ENCODE results near the gene NPAS3. TPM values are rescaled to one million over a fixed set of nuclear protein-coding genes. Genes with fewer than 3 reads are reported as not detected.
"Not testable (repeated sequence)": the region's sequence is repeated elsewhere in the genome, so short reads cannot be mapped to it uniquely, and the experiment has no call there.

Gene NPAS3
- total and polyA plus RNA-seq, 2 donors (not counting 3 experiments of a cell fraction or from before 2014, with no cell fraction given): 0.10 to 0.13 TPM

GRCh38 chr14:33085799-33086198 lies 147.1 kb downstream of the NPAS3 start:
- no TSS peak for BruUV-seq (replicated peaks)
- H3K4me2 ChIP-seq (ENCODE audit: insufficient read depth, low read length): no peak overlapping the region
- ChIA-PET POLR2A (no interaction called here), CTCF (no interaction called here)
- no peaks in the 10 kb centered on the region for H3K27me3 ChIP-seq (ENCODE audit: control insufficient read depth in 2 of 2, insufficient read depth in 2 of 2, low read length in 2 of 2)
- H3K36me3 ChIP-seq (ENCODE audit: control insufficient read depth in 2 of 2, extremely low read depth in 1 of 2, insufficient read depth in 2 of 2, low read length in 2 of 2): no peaks in the 10 kb centered on the region
- FAIRE-seq (no peak), DNase-seq (ENCODE audit: low read depth, low spot score) (no peak)
- dilution Hi-C loops (cut with MboI; ENCODE audit: extremely low pct_ligation_motif_present, low sequenced_read_pairs) (no loop called here), intact Hi-C loops (cut with micrococcal nuclease) (no loop called here)
- H3K9ac ChIP-seq (replicated peaks; ENCODE audit: extremely low read depth, insufficient read depth, low read length): no peak overlapping the region
- TF ChIP-seq POLR2A (IDR thresholded peaks at IDR 0.05; ENCODE audit: low read depth, low read length): no peak
- TF ChIP-seq POLR2AphosphoS5 (IDR thresholded peaks at IDR 0.05; ENCODE audit: insufficient read depth, low read depth, low read length): no peak
- TF ChIP-seq, protein P1, sequence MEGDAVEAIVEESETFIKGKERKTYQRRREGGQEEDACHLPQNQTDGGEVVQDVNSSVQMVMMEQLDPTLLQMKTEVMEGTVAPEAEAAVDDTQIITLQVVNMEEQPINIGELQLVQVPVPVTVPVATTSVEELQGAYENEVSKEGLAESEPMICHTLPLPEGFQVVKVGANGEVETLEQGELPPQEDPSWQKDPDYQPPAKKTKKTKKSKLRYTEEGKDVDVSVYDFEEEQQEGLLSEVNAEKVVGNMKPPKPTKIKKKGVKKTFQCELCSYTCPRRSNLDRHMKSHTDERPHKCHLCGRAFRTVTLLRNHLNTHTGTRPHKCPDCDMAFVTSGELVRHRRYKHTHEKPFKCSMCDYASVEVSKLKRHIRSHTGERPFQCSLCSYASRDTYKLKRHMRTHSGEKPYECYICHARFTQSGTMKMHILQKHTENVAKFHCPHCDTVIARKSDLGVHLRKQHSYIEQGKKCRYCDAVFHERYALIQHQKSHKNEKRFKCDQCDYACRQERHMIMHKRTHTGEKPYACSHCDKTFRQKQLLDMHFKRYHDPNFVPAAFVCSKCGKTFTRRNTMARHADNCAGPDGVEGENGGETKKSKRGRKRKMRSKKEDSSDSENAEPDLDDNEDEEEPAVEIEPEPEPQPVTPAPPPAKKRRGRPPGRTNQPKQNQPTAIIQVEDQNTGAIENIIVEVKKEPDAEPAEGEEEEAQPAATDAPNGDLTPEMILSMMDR (IDR thresholded peaks at IDR 0.05; ENCODE audit: extremely low read depth in 1 of 2, insufficient read depth in 1 of 2, low read depth in 1 of 2, low read length in 2 of 2): no peak
- no peak for TF ChIP-seq FOS (IDR thresholded peaks at IDR 0.05; ENCODE audit: borderline replicate concordance, insufficient read depth, low read length)
- TF ChIP-seq EZH2 (IDR thresholded peaks at IDR 0.05; ENCODE audit: borderline replicate concordance, low read depth, low read length, severe bottlenecking): no peak
- no peak for TF ChIP-seq GATA2 (IDR thresholded peaks at IDR 0.05; ENCODE audit: insufficient read depth, insufficient read length, low read depth, low read length)
- TF ChIP-seq JUN (IDR thresholded peaks at IDR 0.05; ENCODE audit: borderline replicate concordance, insufficient read depth, insufficient read length, low read depth): no peak
- H3K9me3 ChIP-seq (replicated peaks; ENCODE audit: control insufficient read depth, insufficient read depth, low read length): no peaks in the 10 kb centered on the region
- H3K4me1 ChIP-seq (ENCODE audit: control insufficient read depth, extremely low read depth, insufficient read depth, low read length): no peaks in the 10 kb centered on the region
- no peaks in the 10 kb centered on the region for H3K79me2 ChIP-seq (ENCODE audit: control insufficient read depth, insufficient read depth, low read length)
- no peak overlapping the region for H3K4me3 ChIP-seq (replicated peaks in 1 of 3; ENCODE audit: insufficient read depth in 1 of 3, low read depth in 1 of 3, low read length in 3 of 3)
- no peaks in the 10 kb centered on the region for H4K20me1 ChIP-seq (replicated peaks; ENCODE audit: control insufficient read depth, extremely low read depth, insufficient read depth, low read length)
- H2AFZ ChIP-seq (ENCODE audit: low read depth, low read length): no peak overlapping the region
- no peak overlapping the region for H3K27ac ChIP-seq (ENCODE audit: insufficient read depth, low read depth, low read length)
- no peaks in the 10 kb centered on the region for H3K9me1 ChIP-seq (replicated peaks; ENCODE audit: control insufficient read depth, extremely low read depth, insufficient read depth, low read length)

GRCh38 chr14:33088274-33088673 lies 149.6 kb downstream of the NPAS3 start:
- CTCF ChIA-PET; dilution Hi-C loops (cut with MboI; ENCODE audit: extremely low pct_ligation_motif_present, low sequenced_read_pairs); H3K4me2 ChIP-seq (ENCODE audit: insufficient read depth, low read length); H3K27me3 ChIP-seq (ENCODE audit: control insufficient read depth in 2 of 2, insufficient read depth in 2 of 2, low read length in 2 of 2); DNase-seq (ENCODE audit: low read depth, low spot score); intact Hi-C loops (cut with micrococcal nuclease); POLR2A ChIA-PET; H3K9ac ChIP-seq (replicated peaks; ENCODE audit: extremely low read depth, insufficient read depth, low read length); H3K27ac ChIP-seq (ENCODE audit: insufficient read depth, low read depth, low read length); H4K20me1 ChIP-seq (replicated peaks; ENCODE audit: control insufficient read depth, extremely low read depth, insufficient read depth, low read length); H3K4me1 ChIP-seq (ENCODE audit: control insufficient read depth, extremely low read depth, insufficient read depth, low read length); BruUV-seq (replicated peaks); H3K36me3 ChIP-seq (ENCODE audit: control insufficient read depth in 2 of 2, extremely low read depth in 1 of 2, insufficient read depth in 2 of 2, low read length in 2 of 2); H3K9me3 ChIP-seq (replicated peaks; ENCODE audit: control insufficient read depth, insufficient read depth, low read length); H3K4me3 ChIP-seq (replicated peaks in 1 of 3; ENCODE audit: insufficient read depth in 1 of 3, low read depth in 1 of 3, low read length in 3 of 3); H2AFZ ChIP-seq (ENCODE audit: low read depth, low read length); FAIRE-seq; H3K79me2 ChIP-seq (ENCODE audit: control insufficient read depth, insufficient read depth, low read length); H3K9me1 ChIP-seq (replicated peaks; ENCODE audit: control insufficient read depth, extremely low read depth, insufficient read depth, low read length): not testable (repeated sequence)

Measured in endothelial cell of umbilical vein (primary cell).